DOHH2 (cell line): ENCODE data around the gene HOTAIR.

Experiments
- H3F3A ChIP-seq: fragments of 200-600 bp; sonication (generic), shearing (Covaris generic); 2 replicates; pipeline ENCODE4 v1.6.0; 2016; ENCODE audit warnings: antibody characterized with exemption, mild to moderate bottlenecking; ENCODE audit not compliant: control insufficient read depth, insufficient read depth
- H3K27ac ChIP-seq: fragments of 200-600 bp; sonication (generic); 2 replicates; pipeline ENCODE4 v1.5.1; 2014; ENCODE audit warnings: low read depth, mild to moderate bottlenecking, low read length, moderate library complexity
- H3K27me3 ChIP-seq: fragments of 200-600 bp; sonication (generic); 2 replicates; pipeline ENCODE4 v1.6.1; 2014; ENCODE audit warnings: mild to moderate bottlenecking, low read length, mixed read lengths; ENCODE audit not compliant: control insufficient read depth
- H3K36me3 ChIP-seq: fragments of 200-600 bp; sonication (generic); 2 replicates; pipeline ENCODE4 v1.6.1; 2014; ENCODE audit warnings: mild to moderate bottlenecking, low read length, moderate library complexity, mixed read lengths; ENCODE audit not compliant: control insufficient read depth
- H3K4me1 ChIP-seq: fragments of 200-600 bp; sonication (generic); 2 replicates; pipeline ENCODE4 v1.6.1; 2014; ENCODE audit warnings: mild to moderate bottlenecking, low read length, mixed read lengths; ENCODE audit not compliant: control insufficient read depth
- H3K4me2 ChIP-seq: fragments of 200-600 bp; sonication (generic); 2 replicates; pipeline ENCODE4 v1.6.0; 2014; ENCODE audit warnings: mild to moderate bottlenecking, low read length, moderate library complexity
- H3K4me3 ChIP-seq: fragments of 200-600 bp; sonication (generic); 2 replicates; pipeline ENCODE4 v1.5.1; 2014; ENCODE audit warnings: mild to moderate bottlenecking, low read length, mixed read lengths
- H3K79me2 ChIP-seq: fragments of 200-600 bp; sonication (generic); 2 replicates; pipeline ENCODE4 v1.6.1; 2014; ENCODE audit warnings: mild to moderate bottlenecking, low read length, mixed read lengths; ENCODE audit not compliant: control insufficient read depth
- H3K9me2 ChIP-seq: fragments of 200-600 bp; sonication (generic); replicated peaks from 2 replicates; pipeline ENCODE4 v1.6.1; 2014; ENCODE audit warnings: mild to moderate bottlenecking, low read length, mixed read lengths; ENCODE audit not compliant: control insufficient read depth
- H3K9me3 ChIP-seq: fragments of 200-600 bp; sonication (generic); 2 replicates; pipeline ENCODE4 v1.6.1; 2014; ENCODE audit warnings: antibody characterized with exemption, low read length, mixed read lengths; ENCODE audit not compliant: control insufficient read depth, insufficient read depth
- H4K20me1 ChIP-seq: fragments of 200-600 bp; sonication (generic); 2 replicates; pipeline ENCODE4 v1.6.0; 2014; ENCODE audit warnings: low read depth, mild to moderate bottlenecking, antibody characterized with exemption, low read length, moderate library complexity; ENCODE audit not compliant: control insufficient read depth, insufficient read depth
- EZH2phosphoT487 ChIP-seq: fragments of 200-600 bp; sonication (generic); IDR thresholded peaks from 2 replicates; pipeline ENCODE4 v1.6.1; 2017; ENCODE audit warnings: borderline replicate concordance, mild to moderate bottlenecking, antibody characterized with exemption, low read length, moderate library complexity, mixed read lengths
- TF ChIP-seq, protein P1 (sequence below): fragments of 200-600 bp; sonication (generic); IDR thresholded peaks from one replicate; pipeline ENCODE4 v1.5.1; 2014; ENCODE audit warnings: antibody characterized with exemption, mild to moderate bottlenecking, low read depth, low read length; ENCODE audit not compliant: poor library complexity, severe bottlenecking

The HOTAIR gene

DNA sequence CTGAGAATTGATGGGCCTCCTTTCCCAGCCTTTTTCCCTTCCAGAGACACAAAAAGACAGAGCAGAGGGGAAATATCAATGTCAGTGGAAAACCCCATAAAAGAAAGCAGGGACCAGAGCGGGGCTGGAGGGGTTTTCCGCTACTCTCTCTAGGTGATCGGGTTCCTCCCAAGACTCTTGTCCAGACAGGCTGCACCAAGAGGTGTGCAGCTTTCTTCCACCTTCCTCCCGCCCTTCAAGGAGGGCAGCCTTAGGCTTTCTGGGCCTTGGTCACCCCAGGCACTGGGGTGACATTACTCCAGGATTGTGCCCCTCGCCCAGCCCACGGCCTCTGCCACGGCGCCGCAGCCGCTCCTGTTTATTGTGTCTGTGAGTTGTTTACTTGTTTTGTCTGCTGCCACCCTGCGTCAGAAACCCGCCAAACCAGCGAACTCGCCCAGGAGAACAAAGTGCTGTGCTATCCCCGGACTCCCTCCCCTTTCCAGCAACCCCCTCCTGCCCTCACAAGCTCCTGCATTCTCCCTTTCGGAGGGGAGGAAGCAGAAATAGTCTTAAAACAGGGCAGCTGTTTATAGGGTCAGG is 46.8 kb upstream of the HOTAIR start:
- Histone ChIP-seq H4K20me1 (no peaks in the 10 kb centered on the region), H3K4me2 (no peak overlapping the region)

DNA sequence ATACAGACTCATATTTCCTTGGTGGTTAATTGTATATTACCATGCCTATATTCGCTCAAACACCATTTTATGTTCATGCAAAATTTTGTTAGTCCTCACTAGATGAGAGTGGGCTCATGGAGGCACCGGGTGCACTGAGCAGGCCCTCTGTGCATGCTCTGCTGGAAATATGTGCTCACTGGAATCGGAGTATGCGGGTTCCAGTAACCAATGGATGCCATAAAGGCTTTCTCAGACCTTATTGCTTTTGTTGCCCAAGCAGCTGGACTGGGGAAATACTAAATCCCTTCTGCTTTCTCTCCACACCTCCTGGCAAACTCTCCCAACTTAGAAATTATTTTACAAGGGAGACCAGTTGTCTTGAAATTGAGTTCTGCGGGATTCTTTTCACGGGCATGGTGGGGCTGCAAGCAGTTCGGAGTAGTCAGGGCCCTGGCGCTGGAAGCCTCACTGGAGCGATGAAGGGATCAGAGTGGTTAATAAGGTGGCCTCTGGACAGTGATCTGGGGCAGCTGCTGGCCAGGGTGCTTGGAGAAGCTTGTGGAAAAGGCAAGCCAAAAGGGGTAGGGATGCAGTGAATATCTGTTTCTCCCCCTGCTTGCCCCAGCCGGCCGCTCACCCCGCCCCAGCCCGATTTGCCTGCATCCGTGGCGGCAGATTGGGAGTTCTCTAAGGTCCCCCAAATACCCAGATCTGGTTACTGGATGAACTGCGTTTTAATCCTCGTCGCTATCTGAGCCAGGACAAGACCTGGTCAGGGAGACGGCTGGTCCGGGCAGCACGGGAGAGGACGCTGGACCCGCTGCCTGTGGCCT is 46.0 kb upstream of the HOTAIR start:
- no peaks in the 10 kb centered on the region for H3K9me2 ChIP-seq
- H3K4me3 ChIP-seq, result no peak overlapping the region
- H4K20me1 ChIP-seq, result no peaks in the 10 kb centered on the region
- no peak overlapping the region for H3K27ac ChIP-seq
- TF ChIP-seq, protein P1, sequence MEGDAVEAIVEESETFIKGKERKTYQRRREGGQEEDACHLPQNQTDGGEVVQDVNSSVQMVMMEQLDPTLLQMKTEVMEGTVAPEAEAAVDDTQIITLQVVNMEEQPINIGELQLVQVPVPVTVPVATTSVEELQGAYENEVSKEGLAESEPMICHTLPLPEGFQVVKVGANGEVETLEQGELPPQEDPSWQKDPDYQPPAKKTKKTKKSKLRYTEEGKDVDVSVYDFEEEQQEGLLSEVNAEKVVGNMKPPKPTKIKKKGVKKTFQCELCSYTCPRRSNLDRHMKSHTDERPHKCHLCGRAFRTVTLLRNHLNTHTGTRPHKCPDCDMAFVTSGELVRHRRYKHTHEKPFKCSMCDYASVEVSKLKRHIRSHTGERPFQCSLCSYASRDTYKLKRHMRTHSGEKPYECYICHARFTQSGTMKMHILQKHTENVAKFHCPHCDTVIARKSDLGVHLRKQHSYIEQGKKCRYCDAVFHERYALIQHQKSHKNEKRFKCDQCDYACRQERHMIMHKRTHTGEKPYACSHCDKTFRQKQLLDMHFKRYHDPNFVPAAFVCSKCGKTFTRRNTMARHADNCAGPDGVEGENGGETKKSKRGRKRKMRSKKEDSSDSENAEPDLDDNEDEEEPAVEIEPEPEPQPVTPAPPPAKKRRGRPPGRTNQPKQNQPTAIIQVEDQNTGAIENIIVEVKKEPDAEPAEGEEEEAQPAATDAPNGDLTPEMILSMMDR, result no peak
- no peak for TF ChIP-seq EZH2phosphoT487
- peaks cover 14% of the 10 kb centered on the region for H3K4me1 ChIP-seq
- no peak overlapping the region for H3K4me2 ChIP-seq
- H3K36me3 ChIP-seq, result no peaks in the 10 kb centered on the region
- H3K79me2 ChIP-seq, result 0 out of 2 replicates have a peak, but pooled peaks cover 4% of the 10 kb centered on the region
- 0 out of 2 replicates have a peak, but pooled peaks cover 2% of the 10 kb centered on the region for H3F3A ChIP-seq
- H3K9me3 ChIP-seq, result no peaks in the 10 kb centered on the region
- peaks cover 32% of the 10 kb centered on the region for H3K27me3 ChIP-seq

More for the DNA sequence above, 46.8 kb upstream of the HOTAIR start:
- TF ChIP-seq, protein P1, result no peak
- no peak for TF ChIP-seq EZH2phosphoT487
- H3K4me1 ChIP-seq, result peaks cover 17% of the 10 kb centered on the region
- no peaks in the 10 kb centered on the region for H3K9me3 ChIP-seq
- no peaks in the 10 kb centered on the region for H3K36me3 ChIP-seq
- H3F3A ChIP-seq, result 0 out of 2 replicates have a peak, but pooled peaks cover 2% of the 10 kb centered on the region
- H3K79me2 ChIP-seq, result 0 out of 2 replicates have a peak, but pooled peaks cover 4% of the 10 kb centered on the region
- H3K9me2 ChIP-seq, result no peaks in the 10 kb centered on the region
- peaks cover 34% of the 10 kb centered on the region for H3K27me3 ChIP-seq
- no peak overlapping the region for H3K27ac ChIP-seq
- no peak overlapping the region for H3K4me3 ChIP-seq

DNA sequence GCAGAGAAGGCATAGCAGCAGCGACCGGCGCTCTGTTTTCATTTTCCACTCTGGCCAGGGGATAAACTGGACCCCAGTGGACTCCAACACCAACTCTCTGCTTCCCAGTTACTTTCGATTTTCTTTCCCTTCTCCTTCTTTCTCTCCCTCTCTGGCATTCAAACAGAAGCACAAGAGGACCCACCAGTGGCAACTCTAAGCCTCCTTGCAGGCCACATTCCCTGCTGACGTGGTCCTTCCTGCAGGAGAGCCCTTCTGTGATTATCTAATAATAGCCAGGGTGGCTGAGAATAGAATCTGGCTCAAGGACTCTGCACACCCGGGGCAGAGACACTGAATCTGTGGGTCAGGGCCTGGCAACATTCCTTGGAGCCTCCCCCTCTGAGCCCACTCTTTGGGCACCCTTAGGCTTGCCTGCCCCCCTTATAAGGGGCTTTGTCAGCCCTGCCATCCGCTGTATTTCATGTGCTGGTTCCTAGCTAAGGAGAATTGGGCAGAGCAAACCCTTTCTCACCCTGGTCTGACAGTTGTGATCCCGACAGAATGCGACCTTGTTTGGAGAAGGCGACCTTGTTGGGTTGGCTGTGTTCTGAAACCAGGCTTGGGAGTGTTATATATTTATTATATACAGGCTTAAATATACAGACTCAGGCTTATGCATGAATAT is 45.3 kb upstream of the HOTAIR start:
- peaks cover 11% of the 10 kb centered on the region for H3K4me1 ChIP-seq
- H4K20me1 ChIP-seq, result no peaks in the 10 kb centered on the region
- H3K9me2 ChIP-seq, result no peaks in the 10 kb centered on the region
- no peaks in the 10 kb centered on the region for H3K36me3 ChIP-seq
- 0 out of 2 replicates have a peak, but pooled peaks cover 4% of the 10 kb centered on the region for H3K79me2 ChIP-seq
- TF ChIP-seq, protein P1, result no peak
- TF ChIP-seq EZH2phosphoT487, result no peak
- no peaks in the 10 kb centered on the region for H3K9me3 ChIP-seq
- no peak overlapping the region for H3K27ac ChIP-seq
- no peak overlapping the region for H3K4me3 ChIP-seq
- H3F3A ChIP-seq, result 0 out of 2 replicates have a peak, but pooled peaks cover 2% of the 10 kb centered on the region
- H3K27me3 ChIP-seq, result peaks cover 36% of the 10 kb centered on the region
- H3K4me2 ChIP-seq, result no peak overlapping the region
